ENCODE data around the gene CGB7. TPM values are rescaled to one million over a fixed set of nuclear protein-coding genes. Genes with fewer than 3 reads are reported as not detected.

Gene CGB7
- total RNA-seq, 3 donors from 2014 or later, result not detected

DNA sequence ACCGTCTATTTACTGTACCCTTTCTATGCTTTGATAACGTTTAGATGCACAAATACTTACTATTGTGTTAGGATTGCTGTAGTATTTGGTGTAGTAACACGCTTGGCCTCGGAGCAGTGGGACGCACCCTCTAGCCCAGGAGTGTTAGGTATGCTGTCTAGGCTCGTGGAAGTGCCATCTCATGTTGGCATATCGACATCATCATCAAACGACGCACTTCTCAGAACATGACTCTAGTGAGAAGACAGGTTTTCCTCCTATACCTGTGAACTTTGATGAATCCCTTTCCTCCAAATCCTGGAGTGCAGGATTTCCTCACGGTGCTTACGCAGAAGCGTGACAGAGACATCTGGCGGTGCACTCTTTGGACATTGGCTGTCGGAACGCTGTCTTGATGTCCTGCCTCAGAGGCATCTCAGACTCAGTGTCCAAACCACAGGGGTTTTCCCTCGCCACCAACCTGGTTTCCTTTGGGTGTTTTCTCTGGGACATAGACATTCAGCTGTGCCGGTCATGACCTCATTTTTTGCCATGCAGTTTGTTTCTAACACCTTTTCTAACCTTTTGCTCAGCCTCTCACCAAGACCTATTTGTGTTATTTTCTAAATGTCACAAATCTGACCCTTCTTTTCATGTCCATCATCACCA lies 34.0 kb upstream of the CGB7 start:
- TF ChIP-seq, protein P1, sequence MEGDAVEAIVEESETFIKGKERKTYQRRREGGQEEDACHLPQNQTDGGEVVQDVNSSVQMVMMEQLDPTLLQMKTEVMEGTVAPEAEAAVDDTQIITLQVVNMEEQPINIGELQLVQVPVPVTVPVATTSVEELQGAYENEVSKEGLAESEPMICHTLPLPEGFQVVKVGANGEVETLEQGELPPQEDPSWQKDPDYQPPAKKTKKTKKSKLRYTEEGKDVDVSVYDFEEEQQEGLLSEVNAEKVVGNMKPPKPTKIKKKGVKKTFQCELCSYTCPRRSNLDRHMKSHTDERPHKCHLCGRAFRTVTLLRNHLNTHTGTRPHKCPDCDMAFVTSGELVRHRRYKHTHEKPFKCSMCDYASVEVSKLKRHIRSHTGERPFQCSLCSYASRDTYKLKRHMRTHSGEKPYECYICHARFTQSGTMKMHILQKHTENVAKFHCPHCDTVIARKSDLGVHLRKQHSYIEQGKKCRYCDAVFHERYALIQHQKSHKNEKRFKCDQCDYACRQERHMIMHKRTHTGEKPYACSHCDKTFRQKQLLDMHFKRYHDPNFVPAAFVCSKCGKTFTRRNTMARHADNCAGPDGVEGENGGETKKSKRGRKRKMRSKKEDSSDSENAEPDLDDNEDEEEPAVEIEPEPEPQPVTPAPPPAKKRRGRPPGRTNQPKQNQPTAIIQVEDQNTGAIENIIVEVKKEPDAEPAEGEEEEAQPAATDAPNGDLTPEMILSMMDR (IDR thresholded peaks at IDR 0.05), result no peak
- no peaks in the 10 kb centered on the region for H3K9me3 ChIP-seq
- ATAC-seq (no peak), DNase-seq (no peak)
- no peaks in the 10 kb centered on the region for H3K36me3 ChIP-seq (ENCODE audit: low read depth)
- intact Hi-C loops (cut with DNase I, micrococcal nuclease), result loop anchor here (10.0 kb wide), 2 partner anchors 53 to 93 kb away; no protein-coding TSS in a partner anchor
- H3K4me3 ChIP-seq, result no peak overlapping the region
- peaks cover 14% of the 10 kb centered on the region for H3K4me1 ChIP-seq (ENCODE audit: low read depth)

DNA sequence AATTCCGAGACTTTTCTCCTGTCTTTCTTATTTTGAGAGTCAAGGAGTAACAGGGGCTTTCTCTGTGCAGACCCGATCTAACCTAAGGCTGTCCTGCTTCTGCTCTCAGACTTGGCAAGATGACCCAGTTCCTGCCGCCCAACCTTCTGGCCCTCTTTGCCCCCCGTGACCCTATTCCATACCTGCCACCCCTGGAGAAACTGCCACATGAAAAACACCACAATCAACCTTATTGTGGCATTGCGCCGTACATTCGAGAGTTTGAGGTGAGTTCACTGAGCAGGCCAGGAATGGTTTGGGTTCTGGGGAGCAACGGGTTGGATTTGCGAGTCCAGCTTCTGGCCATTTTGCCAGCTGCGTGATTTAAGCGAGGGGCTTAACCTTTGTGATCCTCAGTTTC lies 28.7 kb upstream of the CGB7 start:
- Histone ChIP-seq H3K4me1 (ENCODE audit: low read depth) (peaks cover 17% of the 10 kb centered on the region), H3K9me3 (no peaks in the 10 kb centered on the region), H3K36me3 (ENCODE audit: low read depth) (peaks cover 5% of the 10 kb centered on the region), H3K4me3 (peak overlapping the region; percentile 76)
- DNase-seq, result no peak
- intact Hi-C loops (cut with DNase I, micrococcal nuclease), result no loop called here
- no peak for ATAC-seq
- TF ChIP-seq, protein P1 (IDR thresholded peaks at IDR 0.05), result no peak

DNA sequence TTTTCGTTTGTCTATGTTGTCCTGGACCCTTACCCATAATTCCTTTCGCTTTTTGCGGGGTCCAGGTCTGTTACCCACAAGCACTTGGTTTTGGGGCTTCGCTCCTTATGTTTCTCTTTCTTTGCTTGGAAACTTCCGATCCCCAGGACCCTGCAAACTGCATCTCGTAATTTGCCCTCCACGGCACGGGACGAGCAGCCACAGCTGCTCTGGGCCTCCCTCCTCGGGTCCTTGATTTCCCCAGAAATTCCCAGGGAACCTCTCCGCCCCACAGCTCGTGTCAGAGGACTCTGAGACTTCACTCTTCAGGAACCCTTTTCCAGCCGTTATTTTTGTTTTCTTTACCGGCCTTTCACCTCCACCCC lies 28.3 kb upstream of the CGB7 start:
- Histone ChIP-seq H3K4me3 (peak overlapping the region; percentile 76), H3K36me3 (ENCODE audit: low read depth) (peaks cover 5% of the 10 kb centered on the region), H3K4me1 (ENCODE audit: low read depth) (peaks cover 17% of the 10 kb centered on the region), H3K9me3 (no peaks in the 10 kb centered on the region)
- ATAC-seq, result no peak
- TF ChIP-seq, protein P1 (IDR thresholded peaks at IDR 0.05), result no peak
- DNase-seq, result no peak
- intact Hi-C loops (cut with DNase I, micrococcal nuclease), result no loop called here

DNA sequence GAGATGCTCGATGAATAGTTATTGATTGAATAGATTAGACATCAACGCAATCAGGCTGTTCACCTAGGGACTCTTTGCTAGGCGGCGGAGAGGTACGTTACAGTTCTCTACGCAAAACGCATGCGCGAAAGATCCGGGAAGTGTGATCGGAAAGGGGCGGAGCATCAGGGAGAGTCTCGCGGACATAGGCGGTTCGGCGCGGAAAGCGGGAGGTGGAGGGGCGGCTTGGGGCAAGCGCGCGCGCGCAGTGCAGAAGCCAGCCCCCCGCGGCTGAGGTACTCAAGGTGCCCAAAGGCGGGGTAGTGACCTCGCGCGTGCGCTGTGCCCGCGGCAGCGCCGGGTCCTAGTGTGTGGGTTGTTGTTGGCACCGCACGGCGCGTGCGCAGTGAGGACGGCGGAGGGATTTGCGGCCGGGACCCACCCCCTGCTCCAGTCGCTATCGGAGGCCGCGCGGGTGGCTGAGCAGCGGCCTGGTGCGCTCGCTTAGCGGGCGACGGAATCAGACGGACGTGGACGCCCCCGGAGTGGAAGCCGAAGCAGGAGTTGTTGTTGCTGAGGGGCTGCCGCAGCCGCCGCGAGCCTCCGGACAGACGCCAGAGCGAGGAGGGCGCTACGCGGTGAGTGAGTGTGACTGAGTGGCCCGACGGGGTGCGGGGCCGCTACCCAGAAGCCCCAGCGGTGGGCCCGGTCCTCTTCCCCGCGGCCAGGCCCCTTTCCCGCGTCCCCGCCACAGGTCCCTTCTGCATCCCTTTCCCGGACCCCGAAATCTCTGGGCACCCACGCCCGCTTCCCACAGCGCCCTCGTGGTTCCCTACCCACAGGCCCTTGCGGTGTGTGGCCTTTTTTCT lies 27.7 kb upstream of the CGB7 start, which contains the start of gene SNRNP70:
Gene SNRNP70 (plus strand): TSS at position 432 of the 848 bp plus-strand sequence. CDS start 964 bp downstream, outside the sequence.
- peaks cover 5% of the 10 kb centered on the region for H3K36me3 ChIP-seq (ENCODE audit: low read depth)
- H3K4me3 ChIP-seq, result peak within 1 kb of the TSS; percentile 76
- ATAC-seq, result peak; percentile 97
- no peaks in the 10 kb centered on the region for H3K9me3 ChIP-seq
- intact Hi-C loops (cut with DNase I, micrococcal nuclease), result no loop called here
- TF ChIP-seq, protein P1 (IDR thresholded peaks at IDR 0.05), result no peak
- peak; percentile 97 to 100 (median 99) for DNase-seq
- H3K4me1 ChIP-seq (ENCODE audit: low read depth), result peaks cover 17% of the 10 kb centered on the region

DNA sequence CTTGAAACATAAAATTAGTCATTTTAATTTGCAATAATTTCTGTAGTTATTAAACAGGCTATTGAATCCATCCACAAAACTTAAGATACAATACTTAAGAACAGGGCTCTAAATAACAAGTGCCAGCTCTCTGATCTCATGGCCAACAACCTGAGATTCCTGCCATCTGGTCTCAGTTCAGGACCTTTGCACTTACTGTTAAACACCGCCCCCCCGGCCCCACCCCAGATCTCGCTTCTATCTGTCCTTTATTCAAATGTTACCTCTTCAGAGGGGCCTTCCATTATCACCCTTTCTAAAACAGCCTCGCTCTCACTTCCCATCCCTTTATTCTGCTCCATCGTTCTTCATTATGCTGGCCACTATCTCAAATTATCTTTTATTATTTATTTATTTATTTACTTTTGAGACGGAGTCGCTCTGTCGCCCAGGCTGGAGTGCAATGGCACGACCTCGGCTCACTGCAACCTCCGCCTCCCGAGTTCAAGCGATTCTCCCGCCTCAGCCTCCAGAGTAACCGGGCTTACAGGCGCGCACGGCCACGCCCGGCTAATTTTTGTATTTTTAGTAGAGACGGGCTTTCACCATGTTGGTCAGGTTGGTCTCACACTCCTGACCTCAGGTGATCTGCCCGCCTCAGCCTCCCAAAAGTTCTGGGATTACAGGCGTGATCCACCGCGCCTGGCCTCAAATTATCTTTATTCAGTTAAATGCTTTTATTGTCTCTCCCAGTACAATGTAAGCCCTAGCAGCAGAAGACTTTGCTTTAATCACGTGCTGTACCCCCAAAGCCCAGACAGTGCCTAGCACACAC lies 26.9 kb upstream of the CGB7 start:
- DNase-seq, result peak in 2 of 3 donors; percentile 38 to 50
- ATAC-seq, result no peak
- intact Hi-C loops (cut with DNase I, micrococcal nuclease), result no loop called here
- H3K4me3 ChIP-seq, result no peak overlapping the region
- H3K9me3 ChIP-seq, result no peaks in the 10 kb centered on the region
- peaks cover 17% of the 10 kb centered on the region for H3K4me1 ChIP-seq (ENCODE audit: low read depth)
- peaks cover 5% of the 10 kb centered on the region for H3K36me3 ChIP-seq (ENCODE audit: low read depth)
- TF ChIP-seq, protein P1 (IDR thresholded peaks at IDR 0.05), result no peak
